ENCODE measurements around the gene ALK.
"Not testable (repeated sequence)": the region's sequence is repeated elsewhere in the genome, so short reads cannot be mapped to it uniquely, and the experiment has no call there.

ALK gene

GRCh38 chr2:29753671-29754444 lies 167.5 kb downstream of the ALK start:
- no peak for DNase-seq

- DNase-seq, result no peak
Observed at GRCh38 chr2:29751390-29751789, 170.0 kb downstream of the ALK start.

- DNase-seq, result not testable (repeated sequence)
Observed at GRCh38 chr2:29750463-29750862, 170.9 kb downstream of the ALK start.

GRCh38 chr2:29749843-29750242 lies 171.5 kb downstream of the ALK start:
- DNase-seq, result peak; percentile 77

- DNase-seq, result no peak
Observed at GRCh38 chr2:29749041-29749440, 172.3 kb downstream of the ALK start.

GRCh38 chr2:29747786-29748470 lies 173.5 kb downstream of the ALK start:
- DNase-seq, result no peak

- no peak for DNase-seq
Observed at GRCh38 chr2:29744976-29745375, 176.4 kb downstream of the ALK start.

GRCh38 chr2:29743516-29743915 lies 177.9 kb downstream of the ALK start:
- DNase-seq, result no peak

GRCh38 chr2:29742656-29743055 lies 178.7 kb downstream of the ALK start:
- no peak for DNase-seq

- DNase-seq, result no peak
Observed at GRCh38 chr2:29741132-29741531, 180.3 kb downstream of the ALK start.

GRCh38 chr2:29733965-29734364 lies 187.4 kb downstream of the ALK start:
- DNase-seq, result no peak

GRCh38 chr2:29733213-29733612 lies 188.2 kb downstream of the ALK start:
- no peak for DNase-seq

GRCh38 chr2:29731948-29732347 lies 189.4 kb downstream of the ALK start:
- DNase-seq, result no peak

- DNase-seq, result no peak
Observed at GRCh38 chr2:29729932-29730331, 191.5 kb downstream of the ALK start.

GRCh38 chr2:29729401-29729800 lies 192.0 kb downstream of the ALK start:
- DNase-seq, result no peak

- no peak for DNase-seq
Observed at GRCh38 chr2:29726976-29727375, 194.4 kb downstream of the ALK start.

- no peak for DNase-seq
Observed at GRCh38 chr2:29725610-29726009, 195.8 kb downstream of the ALK start.

- DNase-seq, result no peak
Observed at GRCh38 chr2:29724282-29724681, 197.1 kb downstream of the ALK start.

- no peak for DNase-seq
Observed at GRCh38 chr2:29723255-29724001, 198.0 kb downstream of the ALK start.

- DNase-seq, result no peak
Observed at GRCh38 chr2:29719639-29720038, 201.7 kb downstream of the ALK start.

GRCh38 chr2:29718076-29718686 lies 203.2 kb downstream of the ALK start:
- no peak for DNase-seq

- DNase-seq, result no peak
Observed at GRCh38 chr2:29715655-29716054, 205.7 kb downstream of the ALK start.

- no peak for DNase-seq
Observed at GRCh38 chr2:29714333-29714732, 207.1 kb downstream of the ALK start.

All from NCI-H1105 (cell line).